ENCODE measurements around the gene SRD5A2. TPM values are rescaled to one million over a fixed set of nuclear protein-coding genes. Genes with fewer than 3 reads are reported as not detected.

SRD5A2 gene
- total RNA-seq, 2 donors from 2014 or later, result 0.26 TPM; not detected in 1

GRCh38 chr2:31556940-31557339 is 23.8 kb downstream of the SRD5A2 start:
- DNase-seq, result no peak
- Histone ChIP-seq H3K36me3 (replicated peaks in 1 of 2; ENCODE audit: insufficient read depth in 1 of 2, low read depth in 2 of 2) (no peaks in the 10 kb centered on the region), H3K4me1 (no peaks in the 10 kb centered on the region), H3K27ac (no peak overlapping the region), H3K4me3 (no peak overlapping the region), H3K9me3 (peaks cover 0 to 6% (median 0%) of the 10 kb centered on the region in 3 donors), H3K27me3 (no peaks in the 10 kb centered on the region)
- intact Hi-C loops (cut with DNase I), result no loop called here
- TF ChIP-seq CTCF (IDR thresholded peaks at IDR 0.05) (no peak), POLR2A (IDR thresholded peaks at IDR 0.05) (no peak)
- ATAC-seq, result no peak

- Histone ChIP-seq H3K4me3 (no peak overlapping the region), H3K27me3 (no peaks in the 10 kb centered on the region), H3K36me3 (replicated peaks in 1 of 2; ENCODE audit: insufficient read depth in 1 of 2, low read depth in 2 of 2) (no peaks in the 10 kb centered on the region), H3K9me3 (peaks cover 0 to 6% (median 0%) of the 10 kb centered on the region in 3 donors), H3K27ac (no peak overlapping the region), H3K4me1 (no peaks in the 10 kb centered on the region)
- 62 to 77% methylated on average over 3 of the region's 3 CpGs for WGBS, 2 donors
- TF ChIP-seq CTCF (IDR thresholded peaks at IDR 0.05) (no peak), POLR2A (IDR thresholded peaks at IDR 0.05) (no peak)
- intact Hi-C loops (cut with DNase I), result no loop called here
- no peak for ATAC-seq
- DNase-seq, result no peak
These were observed 24.6 kb downstream of the SRD5A2 start for GRCh38 chr2:31555967-31556706.

GRCh38 chr2:31553362-31553761 is 27.4 kb downstream of the SRD5A2 start:
- intact Hi-C loops (cut with DNase I), result no loop called here
- ATAC-seq (no peak), DNase-seq (no peak)
- Histone ChIP-seq H3K4me1 (no peaks in the 10 kb centered on the region), H3K36me3 (replicated peaks in 1 of 2; ENCODE audit: insufficient read depth in 1 of 2, low read depth in 2 of 2) (no peaks in the 10 kb centered on the region), H3K27me3 (no peaks in the 10 kb centered on the region), H3K9me3 (peaks cover 0 to 6% (median 0%) of the 10 kb centered on the region in 3 donors), H3K27ac (no peak overlapping the region), H3K4me3 (no peak overlapping the region)
- WGBS, 2 donors, result 61 to 73% methylated on average over 2 of the region's 2 CpGs
- no peak for TF ChIP-seq POLR2A (IDR thresholded peaks at IDR 0.05)

- Histone ChIP-seq H3K27me3 (no peaks in the 10 kb centered on the region), H3K9me3 (no peaks in the 10 kb centered on the region), H3K4me1 (no peaks in the 10 kb centered on the region), H3K27ac (no peak overlapping the region), H3K36me3 (replicated peaks in 1 of 2; ENCODE audit: insufficient read depth in 1 of 2, low read depth in 2 of 2) (no peaks in the 10 kb centered on the region), H3K4me3 (no peak overlapping the region)
- intact Hi-C loops (cut with DNase I), result no loop called here
- TF ChIP-seq POLR2A (IDR thresholded peaks at IDR 0.05) (no peak), CTCF (IDR thresholded peaks at IDR 0.05) (no peak)
- ATAC-seq, result no peak
- DNase-seq, result no peak
- WGBS, 2 donors, result 58 to 62% methylated on average over 2 of the region's 2 CpGs
These were observed 33.3 kb downstream of the SRD5A2 start for GRCh38 chr2:31547485-31547884.

- ATAC-seq (no peak), DNase-seq (no peak)
- H3K4me3 ChIP-seq, result no peak overlapping the region
- no peaks in the 10 kb centered on the region for H3K27me3 ChIP-seq
- H3K27ac ChIP-seq, result no peak overlapping the region
- H3K4me1 ChIP-seq, result no peaks in the 10 kb centered on the region
- no peaks in the 10 kb centered on the region for H3K36me3 ChIP-seq (replicated peaks in 1 of 2; ENCODE audit: insufficient read depth in 1 of 2, low read depth in 2 of 2)
- intact Hi-C loops (cut with DNase I), result no loop called here
- TF ChIP-seq POLR2A (IDR thresholded peaks at IDR 0.05) (no peak), CTCF (IDR thresholded peaks at IDR 0.05) (no peak)
- peaks cover 0 to 5% (median 0%) of the 10 kb centered on the region in 3 donors for H3K9me3 ChIP-seq
These were observed 38.9 kb downstream of the SRD5A2 start for GRCh38 chr2:31541853-31542252.
